GM10266 (cell line): ENCODE measurements around the gene HSD11B1L.
A peak's percentile ranks its signal among the peaks of the same experiment; 100 is the strongest.

ENCODE experiments used
- DNase-seq: peaks from one replicate; pipeline ENCODE4 v3.0.0; 2012; ENCODE audit errors: extremely low spot score
- TF ChIP-seq, protein P1 (sequence below): IDR thresholded peaks from 2 replicates; pipeline ENCODE4 v1.5.1; 2012; ENCODE audit warnings: mild to moderate bottlenecking, low read depth; ENCODE audit not compliant: control insufficient read depth, insufficient read depth; ENCODE audit errors: missing control alignments

The HSD11B1L gene

DNA sequence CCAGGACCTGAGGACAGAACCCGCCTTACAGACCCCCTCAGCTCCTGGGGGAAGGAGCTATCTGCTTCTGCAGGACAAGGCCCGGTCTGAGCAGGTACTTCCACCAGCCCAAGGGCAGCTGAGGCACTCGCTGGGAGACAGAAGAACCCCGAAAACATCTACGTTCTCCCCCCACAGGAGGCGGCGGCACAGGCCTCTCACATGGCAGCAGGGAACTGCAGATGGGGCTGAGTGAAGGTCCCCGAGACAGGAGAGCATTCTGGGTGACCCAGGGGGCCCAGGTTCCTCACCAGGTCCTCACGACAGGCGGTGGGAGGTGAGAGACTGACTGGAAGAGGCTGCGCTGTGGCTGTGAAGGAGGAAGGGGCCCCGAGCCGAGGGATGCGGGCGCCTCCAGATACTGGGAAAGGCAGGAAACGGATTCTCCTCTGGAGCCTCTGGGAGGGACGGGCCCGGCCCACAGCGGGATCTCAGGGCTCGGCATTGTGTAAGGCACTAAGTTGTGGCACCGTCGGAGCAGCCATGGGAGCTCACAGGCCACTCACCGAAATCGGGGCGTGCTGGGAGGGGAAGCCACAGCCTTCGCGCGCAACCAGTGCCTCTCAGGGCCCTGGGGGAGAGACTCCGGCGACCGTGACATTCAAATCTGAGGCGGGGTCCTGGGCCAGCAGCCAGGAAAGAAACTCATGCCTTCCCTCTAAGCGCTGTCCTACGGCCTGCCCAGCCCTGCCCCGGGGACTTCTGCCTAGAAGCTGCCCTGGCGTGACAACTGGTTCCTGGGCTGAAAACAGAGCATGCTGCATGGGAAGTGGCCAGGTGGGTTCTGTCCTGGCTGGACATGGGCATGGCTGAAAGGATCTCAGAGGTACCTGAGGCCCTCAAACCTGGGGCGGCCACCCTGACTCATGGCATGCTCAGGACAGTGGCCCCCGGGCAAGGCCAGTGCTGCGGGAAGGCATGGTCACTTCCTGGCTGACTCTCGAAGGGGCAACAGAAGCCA is 23.3 kb downstream of the HSD11B1L start:
- no peak for DNase-seq
- TF ChIP-seq, protein P1, sequence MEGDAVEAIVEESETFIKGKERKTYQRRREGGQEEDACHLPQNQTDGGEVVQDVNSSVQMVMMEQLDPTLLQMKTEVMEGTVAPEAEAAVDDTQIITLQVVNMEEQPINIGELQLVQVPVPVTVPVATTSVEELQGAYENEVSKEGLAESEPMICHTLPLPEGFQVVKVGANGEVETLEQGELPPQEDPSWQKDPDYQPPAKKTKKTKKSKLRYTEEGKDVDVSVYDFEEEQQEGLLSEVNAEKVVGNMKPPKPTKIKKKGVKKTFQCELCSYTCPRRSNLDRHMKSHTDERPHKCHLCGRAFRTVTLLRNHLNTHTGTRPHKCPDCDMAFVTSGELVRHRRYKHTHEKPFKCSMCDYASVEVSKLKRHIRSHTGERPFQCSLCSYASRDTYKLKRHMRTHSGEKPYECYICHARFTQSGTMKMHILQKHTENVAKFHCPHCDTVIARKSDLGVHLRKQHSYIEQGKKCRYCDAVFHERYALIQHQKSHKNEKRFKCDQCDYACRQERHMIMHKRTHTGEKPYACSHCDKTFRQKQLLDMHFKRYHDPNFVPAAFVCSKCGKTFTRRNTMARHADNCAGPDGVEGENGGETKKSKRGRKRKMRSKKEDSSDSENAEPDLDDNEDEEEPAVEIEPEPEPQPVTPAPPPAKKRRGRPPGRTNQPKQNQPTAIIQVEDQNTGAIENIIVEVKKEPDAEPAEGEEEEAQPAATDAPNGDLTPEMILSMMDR: no peak

DNA sequence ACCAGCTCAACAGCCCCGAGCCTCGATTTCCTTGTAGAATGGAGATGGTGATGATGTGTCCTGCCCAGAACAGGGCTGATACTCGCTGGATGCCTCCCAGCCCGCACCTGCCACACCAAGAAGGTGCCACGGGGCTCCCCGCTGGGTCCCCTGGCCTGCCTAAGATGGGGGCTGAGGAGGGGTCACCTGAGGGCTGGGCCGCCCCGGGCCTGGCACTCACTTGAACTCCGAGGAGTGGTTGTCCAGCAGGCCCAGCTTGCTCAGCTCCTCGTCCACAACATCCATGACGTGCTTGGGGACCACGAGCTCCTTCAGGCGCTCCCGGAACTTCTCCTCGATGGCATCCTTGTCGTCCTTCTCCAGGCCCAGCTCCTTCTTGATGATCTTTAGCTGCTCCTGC is 24.7 kb downstream of the HSD11B1L start:
- TF ChIP-seq, protein P1: no peak
- DNase-seq: no peak

DNA sequence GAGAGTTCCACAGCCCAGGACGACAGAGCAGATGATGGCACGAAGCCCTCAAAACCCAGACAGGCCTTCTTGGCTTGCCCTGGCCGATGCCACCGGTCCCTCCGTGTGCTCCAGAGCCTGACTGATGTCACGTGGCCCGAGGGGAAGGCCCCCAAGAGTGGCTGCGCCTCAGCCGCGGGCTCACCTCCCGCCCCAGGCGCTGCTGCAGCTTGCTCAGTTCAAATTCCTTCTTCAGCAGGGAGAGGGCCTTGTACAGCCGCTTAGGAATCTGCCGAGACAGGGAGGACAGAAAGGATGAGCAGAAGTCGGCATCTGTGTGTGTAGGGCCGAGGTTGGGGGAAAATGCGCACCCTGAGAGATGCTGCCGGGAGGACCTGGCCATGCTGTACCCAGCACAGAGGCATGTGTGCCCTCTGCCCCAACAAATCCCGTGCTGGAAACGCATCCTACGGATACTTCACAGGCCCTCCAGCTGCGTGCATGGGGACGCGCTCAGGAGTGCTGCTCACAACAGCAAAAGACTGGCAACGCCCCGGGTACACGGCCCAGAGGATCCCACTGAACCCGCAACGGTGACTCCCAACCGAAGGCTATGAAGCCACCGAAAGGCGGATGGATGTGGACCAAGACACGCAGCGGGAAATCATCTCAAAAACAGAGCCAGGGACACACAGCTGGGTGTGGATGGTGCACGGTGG is 26.2 kb downstream of the HSD11B1L start:
- TF ChIP-seq, protein P1: no peak
- DNase-seq: peak; percentile 13

DNA sequence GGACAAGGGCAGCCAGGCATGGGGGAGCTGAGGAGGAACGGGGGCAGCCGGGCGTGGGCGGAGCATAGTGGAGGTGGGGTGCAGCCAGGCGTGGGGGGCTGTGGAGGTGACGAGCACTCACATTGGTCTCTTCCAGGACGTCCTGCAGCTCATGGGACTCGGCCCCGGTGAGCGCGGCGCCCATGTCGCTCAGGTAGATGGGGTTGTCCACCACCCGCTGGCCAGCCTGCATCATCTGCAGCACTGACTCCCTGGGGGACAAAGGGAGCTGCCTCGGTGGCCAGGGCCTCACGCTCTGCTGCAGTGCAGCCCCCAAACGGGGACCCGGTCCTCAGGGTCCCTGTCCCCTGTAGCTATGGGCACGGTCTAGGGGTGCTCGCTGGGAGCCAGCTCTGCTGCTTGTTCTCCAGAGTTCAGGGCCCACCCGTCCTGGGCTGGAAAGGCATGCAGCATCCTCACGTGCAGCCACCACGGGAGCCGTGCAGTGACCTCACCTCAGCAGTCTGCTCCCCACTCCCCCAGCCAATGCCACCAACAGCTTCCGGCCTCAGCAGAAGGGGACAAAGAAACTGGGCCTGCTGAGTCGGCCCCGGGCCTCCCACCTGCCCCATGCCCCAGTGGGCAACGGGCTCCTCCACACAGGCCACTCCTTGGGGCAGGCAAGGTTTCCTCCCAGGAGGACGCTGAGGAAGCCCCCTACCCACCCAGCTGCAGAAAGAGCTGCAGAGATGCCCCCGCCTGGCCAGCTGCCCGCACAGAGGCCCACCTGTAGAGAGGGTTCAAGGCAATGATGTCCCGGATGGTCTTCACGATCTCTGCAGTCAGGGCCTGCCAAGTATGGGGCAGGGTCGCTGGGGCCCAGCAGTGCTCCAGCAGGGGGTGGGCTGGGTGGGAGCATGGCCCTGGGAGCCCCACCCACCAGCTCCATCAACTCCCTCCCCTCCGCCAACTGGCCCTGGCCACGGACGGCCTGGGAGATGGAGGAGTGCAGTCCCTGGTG is 27.0 kb downstream of the HSD11B1L start:
- TF ChIP-seq, protein P1: no peak
- no peak for DNase-seq

DNA sequence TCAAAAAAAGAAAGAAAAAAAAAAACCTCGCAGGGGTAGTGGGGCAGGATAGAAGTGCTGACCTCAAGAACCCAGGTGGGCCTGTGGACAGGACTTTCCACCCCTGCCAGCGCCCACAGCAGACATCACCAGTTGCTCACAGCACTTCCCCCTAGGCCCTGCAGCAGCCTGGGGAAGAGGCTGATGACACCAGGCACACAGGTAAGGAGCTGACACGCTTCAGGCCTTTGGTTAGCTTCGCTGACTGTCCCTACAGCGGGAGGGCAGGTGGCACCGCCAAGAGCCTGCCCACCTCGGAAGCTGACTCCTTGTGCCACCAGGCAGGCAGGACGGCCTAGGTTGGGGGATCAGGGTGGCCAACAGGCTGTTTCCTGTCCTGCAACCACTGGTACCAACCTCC is 30.2 kb downstream of the HSD11B1L start:
- TF ChIP-seq, protein P1: no peak
- no peak for DNase-seq

DNA sequence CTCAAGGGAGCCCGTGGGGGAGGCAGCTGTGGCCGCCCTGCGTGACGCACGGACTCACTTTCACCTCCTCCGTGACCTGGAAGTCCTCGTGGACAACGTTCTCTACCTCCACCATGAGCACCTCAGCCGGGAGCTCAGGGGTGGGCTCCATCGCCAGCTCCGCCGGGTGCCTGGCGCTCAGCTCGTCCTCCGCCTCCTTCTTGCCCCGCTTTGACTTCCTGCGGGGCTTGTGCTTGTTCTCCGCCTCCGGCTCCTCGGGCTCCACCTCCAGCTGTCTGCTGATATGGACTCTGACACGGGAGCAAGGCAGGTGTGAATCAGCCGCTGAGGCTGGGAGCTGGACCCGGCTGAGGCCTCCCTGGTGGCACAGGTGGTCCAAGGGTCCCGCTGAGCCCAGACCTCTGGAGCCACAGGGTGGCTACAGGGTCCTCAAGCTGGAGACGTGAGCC is 30.9 kb downstream of the HSD11B1L start:
- TF ChIP-seq, protein P1: no peak
- DNase-seq: no peak
